Aorta (tissue), 5 donors: ENCODE measurements around the gene PTPRN2. TPM values are rescaled to one million over a fixed set of nuclear protein-coding genes. Genes with fewer than 3 reads are reported as not detected.
"Not testable (repeated sequence)": the region's sequence is repeated elsewhere in the genome, so short reads cannot be mapped to it uniquely, and the experiment has no call there.

ENCODE experiments used
- ATAC-seq: fragments of 200-7000 bp; cut with Tn5 transposase; one replicate; pipeline ENCODE4 v1.9.1; 2022; ENCODE audit warnings: moderate library complexity; ENCODE audit not compliant: low FRiP score
- DNase-seq, 2 donors: peaks; one replicate each; pipeline ENCODE4 v3.0.0-alpha.2; 2020
- H3K27ac ChIP-seq, 2 donors: one replicate each; pipeline ENCODE4 v1.5.1; 2013; ENCODE audit warnings: low read length in 2 of 2, mild to moderate bottlenecking in 2 of 2, moderate library complexity in 2 of 2, control low read depth in 1 of 2, inconsistent platforms in 1 of 2, low read depth in 1 of 2
- H3K27me3 ChIP-seq, 2 donors: one replicate each; pipeline ENCODE4 v1.6.1; 2013; ENCODE audit warnings: control low read depth in 1 of 2, low read length in 1 of 2, mild to moderate bottlenecking in 1 of 2, moderate library complexity in 1 of 2; ENCODE audit not compliant: insufficient read depth in 2 of 2, control insufficient read depth in 1 of 2
- H3K36me3 ChIP-seq, 2 donors: one replicate each; pipeline ENCODE4 v1.6.1; 2013; ENCODE audit warnings: control low read depth in 1 of 2, low read length in 1 of 2, mild to moderate bottlenecking in 1 of 2; ENCODE audit not compliant: insufficient read depth in 2 of 2, control insufficient read depth in 1 of 2
- H3K4me1 ChIP-seq, 2 donors: one replicate each; pipeline ENCODE4 v1.6.1; 2013; ENCODE audit warnings: low read length in 2 of 2, control low read depth in 1 of 2, mild to moderate bottlenecking in 1 of 2, moderate library complexity in 1 of 2; ENCODE audit not compliant: insufficient read depth in 2 of 2, control insufficient read depth in 1 of 2
- H3K4me3 ChIP-seq, 2 donors: one replicate each; pipeline ENCODE4 v1.5.1; 2013; ENCODE audit warnings: low read length in 2 of 2, control low read depth in 1 of 2, mild to moderate bottlenecking in 1 of 2
- H3K9me3 ChIP-seq: one replicate; pipeline ENCODE4 v1.6.1; 2013; ENCODE audit warnings: mild to moderate bottlenecking, low read length; ENCODE audit not compliant: control insufficient read depth
- WGBS, 2 donors: extraction: QIAGEN DNeasy Blood & Tissue Kit; methylation state at CpG; one replicate each; pipeline ENCODE4 v1.1.7; 2013; 5-methylcytosine and 5-hydroxymethylcytosine counted together
- intact Hi-C, 2 donors: fragments of 100-400 bp; cut with DNase I; formaldehyde crosslinking; loops; one replicate each; pipeline versions ENCODE4 v1.14.2 to v1.15.0; 2022
- polyA plus RNA-seq, 2 donors: library from polyadenylated mRNA; stranded (reverse); fragments of 200-250 nt; gene quantifications; one replicate each; pipeline ENCODE4 v1.2.3, GENCODE V29; 2013
- total RNA-seq, 2 donors: library from RNA; stranded (reverse); fragmentation: NEBNext Ultra II Directional; extraction: Animal tissue kit (Norgen Biotek cat#: 25700); gene quantifications; one replicate each; pipeline ENCODE4 v1.2.1, GENCODE V29; 2021
- donor health status: healthy with polysubstance abuse.
- donor health status: Bipolar disorder and iron deficiency.
- donor health status: DM: no; HTN: no; CAD: no.
- donor health status: DM: no; HTN: no; CAD: no.
- donor health status: DM: yes; HTN: yes; CAD: no.

Gene PTPRN2
- total and polyA plus RNA-seq, 4 donors = 0.67 to 3.3 (median 1.4) TPM

DNA sequence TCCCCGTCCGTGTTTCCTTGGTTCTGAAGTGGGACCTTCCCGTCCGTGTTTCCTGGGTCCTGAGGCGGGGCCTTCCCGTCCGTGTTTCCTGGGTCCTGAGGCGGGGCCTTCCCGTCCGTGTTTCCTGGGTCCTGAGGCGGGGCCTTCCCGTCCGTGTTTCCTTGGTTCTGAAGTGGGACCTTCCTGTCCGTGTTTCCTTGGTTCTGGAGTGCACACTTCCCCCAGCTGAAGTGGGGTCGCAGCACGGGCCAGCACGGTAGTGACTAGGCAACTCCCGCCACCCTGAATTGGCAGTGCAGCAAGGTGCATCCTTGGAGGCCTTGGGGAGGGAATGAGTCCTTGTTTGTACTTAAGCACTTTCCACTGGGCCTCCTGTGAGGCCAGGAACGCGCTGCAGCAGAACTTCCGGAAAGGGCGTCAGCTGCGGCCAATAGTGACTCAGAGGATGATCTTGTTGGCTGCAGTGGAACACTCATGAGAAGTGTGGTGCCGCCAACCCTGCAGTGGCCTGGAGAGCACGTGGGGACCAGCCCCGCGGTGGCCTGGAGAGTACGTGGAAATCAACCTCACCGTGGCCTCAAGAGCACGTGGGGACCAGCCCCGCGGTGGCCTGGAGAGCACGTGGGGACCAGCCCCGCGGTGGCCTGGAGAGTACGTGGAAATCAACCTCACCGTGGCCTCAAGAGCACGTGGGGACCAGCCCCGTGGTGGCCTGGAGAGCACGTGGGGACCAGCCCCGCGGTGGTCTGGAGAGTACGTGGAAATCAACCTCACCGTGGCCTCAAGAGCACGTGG is 685.6 kb downstream of the PTPRN2 start:
- WGBS, 2 donors = 92 to 93% methylated on average over 41 to 44 of the region's 45 CpGs
- H3K4me1 ChIP-seq, H3K27me3 ChIP-seq, H3K9me3 ChIP-seq, DNase-seq, intact Hi-C loops, H3K4me3 ChIP-seq, H3K36me3 ChIP-seq, ATAC-seq, H3K27ac ChIP-seq: not testable (repeated sequence)

DNA sequence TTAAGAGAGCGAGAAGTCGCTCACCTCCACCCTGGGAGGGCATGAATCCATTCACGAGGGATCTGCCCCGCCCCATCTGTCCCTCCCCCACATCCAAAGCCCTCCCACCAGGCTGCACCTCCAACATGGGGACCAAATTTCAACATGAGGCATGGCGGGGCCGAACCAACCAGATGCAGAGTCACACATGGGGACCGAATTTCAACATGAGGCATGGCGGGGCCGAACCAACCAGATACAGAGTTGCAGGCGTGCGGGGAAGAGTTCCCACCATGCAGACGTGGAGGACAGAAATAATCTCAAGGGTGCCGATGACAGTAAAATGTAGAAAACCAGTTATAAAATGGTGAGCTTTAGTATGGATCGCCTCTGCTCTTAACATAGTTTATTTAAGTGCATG is 686.5 kb downstream of the PTPRN2 start:
- H3K4me1 ChIP-seq = no peaks in the 10 kb centered on the region
- intact Hi-C loops = no loop called here
- H3K9me3 ChIP-seq = no peaks in the 10 kb centered on the region
- H3K4me3 ChIP-seq = no peak overlapping the region
- ATAC-seq (no peak), DNase-seq (no peak)
- H3K36me3 ChIP-seq = no peaks in the 10 kb centered on the region
- no peak overlapping the region for H3K27ac ChIP-seq
- H3K27me3 ChIP-seq = no peaks in the 10 kb centered on the region
- WGBS, 2 donors = 82 to 84% methylated on average over 14 of the region's 14 CpGs

DNA sequence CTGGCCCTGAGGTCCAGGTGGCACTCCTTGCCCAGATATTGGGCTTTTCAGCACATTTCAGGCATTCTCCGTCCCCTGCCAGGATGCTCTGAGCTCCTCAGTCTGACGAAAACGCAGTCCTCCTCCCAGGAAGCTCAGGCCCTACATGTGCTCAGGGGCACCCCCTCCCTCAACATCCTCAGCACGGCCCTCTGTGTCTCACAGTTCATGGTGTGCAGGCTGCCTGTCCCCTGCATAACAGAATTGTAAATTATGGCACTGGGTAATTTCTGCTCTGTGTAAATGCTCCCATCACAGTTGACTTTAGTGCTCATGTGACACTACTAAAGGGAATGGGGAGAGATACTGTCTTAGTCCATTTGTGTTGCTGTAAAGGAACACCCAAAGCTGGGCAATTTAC is 687.1 kb downstream of the PTPRN2 start:
- Histone ChIP-seq H3K27me3 (no peaks in the 10 kb centered on the region), H3K27ac (no peak overlapping the region), H3K36me3 (no peaks in the 10 kb centered on the region), H3K9me3 (no peaks in the 10 kb centered on the region), H3K4me3 (no peak overlapping the region), H3K4me1 (no peaks in the 10 kb centered on the region)
- no peak for DNase-seq
- ATAC-seq = no peak
- intact Hi-C loops = no loop called here
- 52 to 59% methylated on average over 4 of the region's 4 CpGs for WGBS, 2 donors

DNA sequence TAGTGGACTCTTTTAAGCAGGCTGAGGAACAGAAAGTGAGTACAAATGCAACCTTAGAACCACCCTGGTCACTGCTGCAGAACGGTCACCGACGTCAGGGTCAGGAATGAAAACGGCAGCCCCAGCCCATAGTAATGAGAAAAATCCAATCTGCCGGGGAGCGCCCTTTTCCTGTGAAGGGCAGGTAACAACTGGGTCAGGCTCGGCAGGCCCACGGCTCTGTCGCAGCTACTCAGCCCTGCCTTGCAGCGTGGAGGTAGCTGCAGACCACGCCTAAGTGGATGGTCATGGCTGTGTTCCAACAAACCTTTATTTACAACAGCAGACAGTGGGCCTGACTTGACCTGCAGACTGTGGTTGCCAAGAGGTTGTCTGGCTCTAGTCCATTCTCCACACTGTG is 687.6 kb downstream of the PTPRN2 start:
- Histone ChIP-seq H3K27ac (no peak overlapping the region), H3K9me3 (no peaks in the 10 kb centered on the region), H3K4me3 (no peak overlapping the region), H3K4me1 (no peaks in the 10 kb centered on the region), H3K36me3 (no peaks in the 10 kb centered on the region), H3K27me3 (no peaks in the 10 kb centered on the region)
- ATAC-seq (no peak), DNase-seq (no peak)
- intact Hi-C loops = no loop called here
- 64 to 71% methylated on average over 11 of the region's 11 CpGs for WGBS, 2 donors

DNA sequence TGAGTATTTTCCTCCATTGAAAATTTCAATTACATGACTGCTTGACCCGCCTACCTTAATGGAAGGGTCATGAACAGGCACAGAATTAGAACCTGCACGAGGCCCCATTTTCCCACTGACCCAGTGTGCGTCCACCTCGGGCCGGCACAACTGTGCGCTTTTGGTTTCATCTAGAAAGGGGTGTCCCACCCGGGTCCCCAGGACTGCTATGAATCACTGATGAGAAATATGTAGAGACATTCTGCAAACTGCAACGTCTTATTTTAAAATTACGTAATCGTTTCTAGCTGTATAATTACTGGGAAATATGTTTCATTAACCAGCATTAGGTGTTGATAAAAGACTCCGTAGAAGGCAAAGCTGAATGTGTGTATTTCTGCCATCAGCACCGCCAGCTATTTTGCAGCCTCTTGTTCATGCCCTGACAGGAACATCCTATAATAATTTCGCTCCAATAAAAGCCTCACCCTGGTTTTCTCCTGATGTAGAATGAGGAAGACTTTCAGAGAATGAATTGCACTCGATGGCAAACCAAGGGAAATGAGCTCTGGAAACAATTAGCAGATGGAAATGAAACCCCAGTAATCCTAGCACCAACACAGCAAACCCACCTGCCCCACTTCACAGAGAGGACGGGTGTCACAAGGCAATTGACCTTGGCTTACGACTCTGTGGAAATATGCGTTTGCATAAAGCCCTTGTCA is 688.7 kb downstream of the PTPRN2 start:
- intact Hi-C loops = no loop called here
- no peak for DNase-seq

DNA sequence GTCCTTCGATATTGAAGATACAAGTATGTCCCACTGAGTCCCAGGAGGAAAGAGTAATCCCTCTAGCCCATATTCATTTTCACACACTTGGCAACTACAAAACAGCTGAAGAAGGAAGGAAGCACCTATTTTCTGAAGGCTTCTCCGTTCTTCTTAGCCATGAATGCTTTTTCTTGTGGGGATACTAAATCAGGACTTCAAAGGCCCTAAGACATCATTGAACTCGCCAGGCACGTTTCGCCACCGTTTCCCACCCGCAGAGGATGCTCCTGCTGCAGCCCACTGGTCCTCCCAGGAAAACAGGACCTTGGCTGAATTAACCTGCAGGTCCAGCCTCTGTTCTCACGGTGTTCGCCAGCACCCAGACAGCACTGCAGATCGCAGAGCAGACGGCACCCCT is 689.4 kb downstream of the PTPRN2 start:
- no peak overlapping the region for H3K27ac ChIP-seq
- ATAC-seq (no peak), DNase-seq (no peak)
- no peaks in the 10 kb centered on the region for H3K4me1 ChIP-seq
- H3K27me3 ChIP-seq = no peaks in the 10 kb centered on the region
- H3K36me3 ChIP-seq = no peaks in the 10 kb centered on the region
- intact Hi-C loops = no loop called here
- H3K4me3 ChIP-seq = no peak overlapping the region
- 59 to 65% methylated on average over 11 of the region's 11 CpGs for WGBS, 2 donors
- no peaks in the 10 kb centered on the region for H3K9me3 ChIP-seq

More for the DNA sequence above, 688.7 kb downstream of the PTPRN2 start:
- H3K27ac ChIP-seq = no peak overlapping the region
- no peak overlapping the region for H3K4me3 ChIP-seq
- no peaks in the 10 kb centered on the region for H3K36me3 ChIP-seq
- 67 to 70% methylated on average over 17 of the region's 17 CpGs for WGBS, 2 donors
- H3K9me3 ChIP-seq = no peaks in the 10 kb centered on the region
- no peak for ATAC-seq
- H3K4me1 ChIP-seq = no peaks in the 10 kb centered on the region
- no peaks in the 10 kb centered on the region for H3K27me3 ChIP-seq

DNA sequence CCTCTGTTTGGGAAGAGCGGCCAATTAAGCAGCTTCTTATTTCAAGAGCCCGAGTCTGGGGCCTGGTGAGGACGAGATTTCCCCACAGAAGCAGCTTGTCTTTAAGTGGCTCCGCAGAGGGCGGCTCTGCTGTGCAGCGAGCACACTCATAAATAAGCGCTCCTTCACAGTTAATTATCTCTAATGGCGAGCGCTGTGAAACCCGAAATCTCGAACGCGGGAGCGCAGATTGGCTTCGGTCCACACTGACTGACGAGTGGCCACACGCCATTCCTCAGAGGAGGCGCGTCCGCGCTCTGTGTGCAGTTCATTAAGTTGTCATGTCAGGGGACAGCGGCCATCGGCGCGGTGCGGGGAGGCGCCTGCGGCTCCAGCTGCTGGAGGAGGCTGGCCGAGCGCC is 689.9 kb downstream of the PTPRN2 start:
- intact Hi-C loops = no loop called here

DNA sequence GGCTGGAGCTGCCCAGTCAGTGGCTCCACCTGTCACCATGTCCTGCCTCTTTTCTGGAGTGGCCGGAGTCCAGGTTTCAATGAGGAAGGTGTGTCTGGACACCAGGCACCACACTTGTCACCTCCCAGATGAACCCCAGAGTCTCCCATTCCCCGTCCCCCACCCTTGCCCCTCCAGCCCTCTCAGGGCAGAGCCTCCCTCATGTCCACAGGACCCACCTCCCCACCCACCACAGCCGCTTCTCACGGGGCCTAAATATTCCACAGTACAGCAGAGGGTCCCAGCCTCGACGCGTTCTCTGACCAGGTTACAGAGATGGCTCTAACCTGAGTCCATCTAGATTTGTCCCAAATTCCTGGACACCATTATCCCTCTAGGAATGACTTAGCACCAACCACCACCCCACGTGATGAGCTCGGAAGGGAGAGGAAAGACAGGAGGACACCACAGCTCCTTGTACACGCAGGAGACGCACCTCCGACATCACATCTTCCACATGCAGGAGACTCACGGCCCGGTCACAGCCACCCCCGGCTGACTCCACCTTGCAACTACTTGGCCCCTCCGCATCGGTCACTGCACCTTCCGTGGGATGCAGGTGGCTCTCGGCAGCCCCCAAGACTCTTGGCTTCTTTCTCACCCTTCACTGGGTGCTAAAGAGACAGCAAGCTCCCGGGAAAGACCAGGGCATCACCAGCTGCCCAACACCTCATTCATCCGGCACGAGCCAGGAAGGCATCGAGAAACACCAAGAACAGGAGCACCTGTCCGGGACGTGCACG is 690.7 kb downstream of the PTPRN2 start:
- intact Hi-C loops = no loop called here
- H3K4me1 ChIP-seq = no peaks in the 10 kb centered on the region
- no peak overlapping the region for H3K27ac ChIP-seq
- no peak for DNase-seq
- H3K9me3 ChIP-seq = no peaks in the 10 kb centered on the region
- H3K27me3 ChIP-seq = no peaks in the 10 kb centered on the region
- H3K36me3 ChIP-seq = no peaks in the 10 kb centered on the region
- ATAC-seq = no peak
- 89% methylated on average over 26 of the region's 26 CpGs for WGBS, 2 donors
- H3K4me3 ChIP-seq = no peak overlapping the region

More for the DNA sequence above, 689.9 kb downstream of the PTPRN2 start:
- no peak overlapping the region for H3K27ac ChIP-seq
- no peaks in the 10 kb centered on the region for H3K4me1 ChIP-seq
- no peaks in the 10 kb centered on the region for H3K27me3 ChIP-seq
- WGBS, 2 donors = 83 to 86% methylated on average over 30 of the region's 30 CpGs
- H3K9me3 ChIP-seq = no peaks in the 10 kb centered on the region
- no peak overlapping the region for H3K4me3 ChIP-seq
- H3K36me3 ChIP-seq = no peaks in the 10 kb centered on the region
- ATAC-seq = no peak
- DNase-seq = no peak
